H7 (cell line): ENCODE results near the gene FOXD2. TPM values are rescaled to one million over a fixed set of nuclear protein-coding genes. Genes with fewer than 3 reads are reported as not detected.

Experiments used
- DNase-seq: peaks from one replicate; pipeline ENCODE4 v3.0.0; 2012
- H3K27me3 ChIP-seq: 2 replicates; pipeline ENCODE4 v1.6.0; 2011; ENCODE audit warnings: mild to moderate bottlenecking, low read length; ENCODE audit not compliant: control insufficient read depth, insufficient read depth
- H3K36me3 ChIP-seq: replicated peaks from 2 replicates; pipeline ENCODE4 v1.5.1; 2011; ENCODE audit warnings: low read length; ENCODE audit not compliant: control insufficient read depth, insufficient read depth
- H3K4me3 ChIP-seq: 2 replicates; pipeline ENCODE4 v1.5.1; 2011; ENCODE audit warnings: low read depth, mild to moderate bottlenecking, control low read depth, low read length, moderate library complexity; ENCODE audit not compliant: insufficient read depth
- total RNA-seq: library from RNA; depleted of rRNA; stranded (reverse); fragments of >200 nt; shearing (Covaris generic); gene quantifications from 2 replicates; pipeline ENCODE4 v1.2.3, GENCODE V29; 2014

The FOXD2 gene
- total RNA-seq, 1 experiment from 2014 or later = 0.83 TPM

GRCh38 chr1:47432071-47433036, 5.5 kb upstream of the FOXD2 start:
- Histone ChIP-seq H3K27me3 (peaks cover 88% of the 10 kb centered on the region), H3K36me3 (no peaks in the 10 kb centered on the region), H3K4me3 (peak overlapping the region; percentile 36)
- DNase-seq = peak; percentile 84

- peaks cover 87% of the 10 kb centered on the region for H3K27me3 ChIP-seq
- no peak overlapping the region for H3K4me3 ChIP-seq
- peak; percentile 37 for DNase-seq
- no peaks in the 10 kb centered on the region for H3K36me3 ChIP-seq
Observed at GRCh38 chr1:47433037-47433421, 4.8 kb upstream of the FOXD2 start.

GRCh38 chr1:47433477-47434050, 4.3 kb upstream of the FOXD2 start:
- H3K27me3 ChIP-seq = peaks cover 87% of the 10 kb centered on the region
- no peaks in the 10 kb centered on the region for H3K36me3 ChIP-seq
- peak; percentile 72 for DNase-seq
- peak overlapping the region; percentile 1; the same call in 1 of the 2 replicates for H3K4me3 ChIP-seq

- Histone ChIP-seq H3K36me3 (no peaks in the 10 kb centered on the region), H3K27me3 (peaks cover 87% of the 10 kb centered on the region), H3K4me3 (peak overlapping the region; percentile 12)
- DNase-seq = peak; percentile 67
Observed at GRCh38 chr1:47434051-47434842, 3.6 kb upstream of the FOXD2 start.

- Histone ChIP-seq H3K36me3 (no peaks in the 10 kb centered on the region), H3K4me3 (no peak overlapping the region), H3K27me3 (peaks cover 97% of the 10 kb centered on the region)
- peak; percentile 11 for DNase-seq
Observed at GRCh38 chr1:47435506-47436303, 2.1 kb upstream of the FOXD2 start.

GRCh38 chr1:47436304-47436978, 1.4 kb upstream of the FOXD2 start:
- H3K4me3 ChIP-seq = peak overlapping the region; percentile 65
- no peaks in the 10 kb centered on the region for H3K36me3 ChIP-seq
- peak; percentile 93 for DNase-seq
- H3K27me3 ChIP-seq = peaks cover 97% of the 10 kb centered on the region

- H3K36me3 ChIP-seq = no peaks in the 10 kb centered on the region
- DNase-seq = peak; percentile 82
- peak overlapping the region; percentile 65 for H3K4me3 ChIP-seq
- H3K27me3 ChIP-seq = peaks cover 97% of the 10 kb centered on the region
Observed at GRCh38 chr1:47436979-47437446, 831 bp upstream of the FOXD2 start.

GRCh38 chr1:47438165-47439016, 547 bp downstream of the FOXD2 start:
- H3K27me3 ChIP-seq = peaks cover 97% of the 10 kb centered on the region
- peak overlapping the region; percentile 65 for H3K4me3 ChIP-seq
- no peaks in the 10 kb centered on the region for H3K36me3 ChIP-seq
- peak; percentile 70 for DNase-seq

GRCh38 chr1:47439017-47439818, 1.4 kb downstream of the FOXD2 start:
- peak; percentile 76 for DNase-seq
- H3K36me3 ChIP-seq = no peaks in the 10 kb centered on the region

GRCh38 chr1:47439819-47440598, 2.2 kb downstream of the FOXD2 start:
- H3K27me3 ChIP-seq = peaks cover 97% of the 10 kb centered on the region
- H3K36me3 ChIP-seq = no peaks in the 10 kb centered on the region
- no peak overlapping the region for H3K4me3 ChIP-seq
- DNase-seq = peak; percentile 44

More at GRCh38 chr1:47439017-47439818, 1.4 kb downstream of the FOXD2 start:
- Histone ChIP-seq H3K4me3 (no peak overlapping the region; the same call in 1 of the 2 replicates), H3K27me3 (peaks cover 97% of the 10 kb centered on the region)

- Histone ChIP-seq H3K4me3 (no peak overlapping the region), H3K27me3 (peaks cover 97% of the 10 kb centered on the region)
- peak; percentile 50 for DNase-seq
Observed at GRCh38 chr1:47440599-47441081, 2.8 kb downstream of the FOXD2 start.

More at GRCh38 chr1:47440599-47441081, 2.8 kb downstream of the FOXD2 start:
- H3K36me3 ChIP-seq = no peaks in the 10 kb centered on the region
